Epithelial cell of esophagus (primary cell): Measurements from ENCODE around the gene CTH.
A peak's percentile ranks its signal among the peaks of the same experiment; 100 is the strongest.

Experiments
- DNase-seq: peaks from one replicate; pipeline ENCODE4 v3.0.0; 2010; ENCODE audit warnings: low read depth
- H3K4me3 ChIP-seq: 2 replicates; pipeline ENCODE4 v1.5.1; 2011; ENCODE audit warnings: mild to moderate bottlenecking, low read length, control low read depth
- CTCF ChIP-seq: IDR thresholded peaks from 2 replicates; pipeline ENCODE4 v1.5.1; 2011; ENCODE audit warnings: low read depth, mild to moderate bottlenecking, low read length, control low read depth, inconsistent platforms; ENCODE audit not compliant: insufficient read depth; ENCODE audit errors: missing control alignments

The CTH gene

GRCh38 chr1:70487910-70488665 lies 77.0 kb downstream of the CTH start:
- H3K4me3 ChIP-seq: no peak overlapping the region
- peak; percentile 65 for DNase-seq
- TF ChIP-seq CTCF: peak; percentile 82
